Body of pancreas (tissue), 4 donors: ENCODE data around the gene ROMO1.

Experiments
- CTCF ChIP-seq, 7 experiments: fragments of 450-650 bp in 4 of 7; fragments of 200-600 bp in 3 of 7; sonication (generic) in 3 of 7; IDR thresholded peaks; one replicate each; pipeline ENCODE4 v1.5.1; 2016 to 2019; ENCODE audit warnings: antibody characterized with exemption in 7 of 7
- POLR2A ChIP-seq, 3 donors: fragments of 450-650 bp; IDR thresholded peaks; one replicate each; pipeline ENCODE4 v1.6.1; 2016; ENCODE audit warnings: antibody characterized with exemption in 3 of 3, mild to moderate bottlenecking in 2 of 3

DNA sequence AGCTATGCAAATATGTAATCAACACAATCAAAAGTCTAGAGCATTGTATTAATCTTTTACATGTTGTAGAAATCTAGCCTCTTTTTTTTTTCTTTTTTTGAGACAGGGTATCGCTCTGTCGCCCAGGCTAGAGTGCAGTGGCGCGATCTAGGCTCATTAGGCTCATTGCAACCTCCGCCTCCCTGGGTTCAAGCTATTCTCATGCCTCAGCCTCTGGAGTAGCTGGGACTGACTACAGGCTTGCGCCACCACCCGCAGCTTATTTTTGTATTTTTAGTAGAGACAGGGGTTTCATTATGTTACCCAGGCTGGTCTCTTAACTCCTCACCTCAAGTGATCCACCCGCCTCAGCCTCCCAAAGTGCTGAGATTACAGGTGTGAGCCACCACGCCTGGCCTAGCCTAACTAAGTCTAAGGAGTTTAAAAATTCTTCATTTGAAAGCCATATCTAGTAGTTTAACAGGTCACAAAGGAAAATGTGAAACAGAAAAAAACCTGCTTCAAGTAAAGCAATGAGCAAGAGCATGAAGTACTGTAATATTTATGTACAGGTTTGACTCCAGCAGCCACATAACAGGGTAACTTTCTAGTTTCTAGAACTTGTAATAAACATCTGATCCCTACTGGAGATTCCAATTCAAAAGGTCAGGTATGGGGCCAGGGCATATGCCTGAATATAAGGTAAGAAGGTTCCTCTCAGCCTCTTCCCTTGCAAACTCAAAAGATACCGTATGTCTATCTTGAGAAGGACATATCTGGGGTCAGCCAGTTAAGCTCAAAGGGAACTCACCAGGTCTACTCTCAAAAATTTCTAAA lies 38.9 kb upstream of the ROMO1 start:
- TF ChIP-seq CTCF (IDR thresholded peaks at IDR 0.05) (no peak), POLR2A (IDR thresholded peaks at IDR 0.05) (no peak)
